NCI-H1694 (cell line): ENCODE data around the gene ZBTB7B.

Source experiments
- DNase-seq: peaks from one replicate; lab custom pipeline; 2025; lab: John Stamatoyannopoulos, UW

Gene ZBTB7B

DNA sequence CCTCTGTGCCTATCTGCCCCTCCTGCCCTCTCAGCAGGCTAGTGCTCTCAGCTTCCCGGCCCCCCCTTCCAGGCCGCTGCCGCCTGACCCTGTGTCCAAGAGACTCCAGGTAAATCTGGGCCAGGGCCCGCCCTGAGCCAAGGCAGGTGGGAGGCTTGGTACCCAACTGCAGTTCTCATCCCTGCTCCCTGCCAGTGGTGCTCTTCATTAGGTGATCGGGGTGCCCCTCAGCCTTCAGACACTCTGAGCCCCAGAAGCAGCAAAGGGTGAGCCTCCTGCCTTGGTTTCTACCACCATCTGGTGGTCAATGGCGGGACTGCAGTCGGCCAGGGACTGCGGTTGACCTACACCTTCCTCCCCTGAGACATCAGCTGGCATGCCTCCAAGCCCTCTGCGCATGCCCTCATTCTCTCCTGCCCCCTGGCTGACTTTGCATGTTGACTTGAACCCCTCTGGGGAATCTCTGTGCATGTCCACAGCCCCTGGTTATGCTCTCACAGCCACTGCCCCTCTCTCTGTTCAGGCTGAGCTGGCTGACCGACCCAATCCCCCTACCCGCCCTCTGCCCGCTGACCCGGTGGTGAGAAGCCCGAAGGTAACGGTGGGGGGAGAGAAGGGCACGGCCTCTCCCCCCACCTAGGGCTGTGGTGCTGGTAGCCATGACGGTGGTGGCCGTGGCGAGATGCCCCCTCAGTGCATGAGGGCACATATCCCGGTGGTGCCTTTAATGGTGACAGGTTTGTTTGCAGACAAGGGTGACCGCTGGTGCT is 59.0 kb downstream of the ZBTB7B start:
- DNase-seq, result peak; percentile 99

DNA sequence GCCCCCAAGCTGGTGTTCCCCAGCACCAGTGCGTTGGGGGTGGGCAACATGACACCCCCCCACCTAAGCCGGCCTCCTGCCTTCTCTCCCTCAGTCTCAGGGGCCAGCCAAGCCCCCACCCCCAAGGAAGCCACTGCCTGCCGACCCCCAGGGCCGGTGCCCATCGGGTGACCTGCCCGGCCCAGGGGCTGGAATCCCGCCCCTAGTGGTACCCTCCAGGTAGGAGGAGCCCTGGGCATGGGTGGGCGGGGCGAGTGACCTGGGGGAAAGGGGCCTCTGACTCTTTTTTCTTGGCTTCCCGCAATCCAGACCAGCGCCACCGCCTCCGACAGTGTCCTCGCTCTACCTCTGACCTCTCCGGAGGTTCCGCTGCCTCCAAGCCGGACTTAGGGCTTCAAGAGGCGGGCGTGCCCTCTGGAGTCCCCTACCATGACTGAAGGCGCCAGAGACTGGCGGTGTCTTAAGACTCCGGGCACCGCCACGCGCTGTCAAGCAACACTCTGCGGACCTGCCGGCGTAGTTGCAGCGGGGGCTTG is 59.6 kb downstream of the ZBTB7B start:
- DNase-seq, result peak; percentile 28

DNA sequence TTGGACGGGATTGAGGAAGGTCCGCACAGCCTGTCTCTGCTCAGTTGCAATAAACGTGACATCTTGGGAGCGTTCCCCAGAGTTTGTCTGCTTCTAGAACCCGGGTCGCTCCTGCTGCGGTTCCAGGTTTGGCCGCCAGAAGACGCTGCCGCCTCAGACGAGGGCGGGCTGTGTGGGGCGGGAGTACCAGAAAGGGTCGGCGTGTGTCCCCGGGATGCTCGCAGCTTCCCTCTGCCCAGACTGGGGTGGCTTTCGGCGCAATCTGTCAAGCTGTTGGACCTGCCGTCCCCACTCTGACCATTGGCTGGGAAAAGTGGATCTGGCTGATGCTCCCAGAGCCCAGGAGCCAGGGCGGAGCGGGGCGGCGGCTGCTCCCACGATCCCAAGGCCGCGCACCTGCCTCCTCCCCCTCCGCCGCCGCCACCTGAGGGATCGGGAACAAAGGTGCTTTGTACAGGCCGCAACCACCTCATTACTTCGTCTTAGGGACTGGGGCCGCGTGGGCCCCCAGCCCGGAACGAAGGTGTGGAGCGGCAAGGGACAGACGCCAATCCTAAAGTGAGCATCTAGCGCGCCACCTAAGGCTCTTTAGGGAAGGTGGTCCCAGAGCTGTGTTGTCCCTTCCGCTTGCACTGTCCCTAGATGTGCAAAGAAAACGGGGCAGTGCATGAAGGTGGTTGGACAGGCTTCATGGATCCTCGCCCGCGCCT is 60.3 kb downstream of the ZBTB7B start:
- peak; percentile 85 for DNase-seq

DNA sequence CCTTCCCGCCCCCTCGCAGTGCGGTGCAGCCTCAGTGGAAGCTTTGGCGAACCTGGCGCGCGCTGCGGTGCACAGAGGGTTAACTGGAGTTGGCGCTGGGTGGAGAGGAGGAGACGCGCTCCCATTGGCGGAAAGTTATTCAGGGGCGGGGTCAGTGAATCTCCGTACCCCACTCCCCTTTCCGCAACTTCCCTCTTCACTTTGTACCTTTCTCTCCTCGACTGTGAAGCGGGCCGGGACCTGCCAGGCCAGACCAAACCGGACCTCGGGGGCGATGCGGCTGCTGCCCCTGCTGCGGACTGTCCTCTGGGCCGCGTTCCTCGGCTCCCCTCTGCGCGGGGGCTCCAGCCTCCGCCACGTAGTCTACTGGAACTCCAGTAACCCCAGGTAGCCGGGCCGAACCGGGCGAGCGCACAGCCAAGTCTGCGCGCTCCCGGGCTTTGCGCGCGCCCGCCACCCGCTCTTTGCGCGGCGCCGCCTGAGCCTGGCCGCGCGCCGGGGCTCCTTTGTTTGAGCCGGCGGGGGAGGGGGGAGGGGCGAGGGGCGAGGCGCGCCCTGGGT is 61.0 kb downstream of the ZBTB7B start, which contains the start of gene EFNA4:
TSS of gene EFNA4 (plus strand) at position 191 of the 561 bp plus-strand sequence. CDS start at position 275, 84 bp downstream.
- DNase-seq, result peak; percentile 87

- DNase-seq, result peak; percentile 20
Observed at GRCh38 chr1:155064111-155064831, 61.7 kb downstream of the ZBTB7B start.

- no peak for DNase-seq
Observed at GRCh38 chr1:155064832-155065429, 62.3 kb downstream of the ZBTB7B start.

DNA sequence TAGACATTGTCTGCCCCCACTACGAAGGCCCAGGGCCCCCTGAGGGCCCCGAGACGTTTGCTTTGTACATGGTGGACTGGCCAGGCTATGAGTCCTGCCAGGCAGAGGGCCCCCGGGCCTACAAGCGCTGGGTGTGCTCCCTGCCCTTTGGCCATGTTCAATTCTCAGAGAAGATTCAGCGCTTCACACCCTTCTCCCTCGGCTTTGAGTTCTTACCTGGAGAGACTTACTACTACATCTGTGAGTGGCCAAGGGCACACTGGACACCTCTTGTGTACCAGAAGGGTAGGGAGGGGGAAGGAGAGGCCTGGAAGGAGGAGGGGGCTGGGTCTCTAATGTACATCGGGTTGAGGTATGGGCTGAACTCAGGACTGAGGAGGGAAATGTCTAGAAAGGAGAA is 64.2 kb downstream of the ZBTB7B start:
- no peak for DNase-seq
